Keratinocyte (primary cell): Measurements from ENCODE around the gene DSCAML1.
A peak's percentile ranks its signal among the peaks of the same experiment; 100 is the strongest.

Experiments
- EZH2 ChIP-seq: IDR thresholded peaks from one replicate; pipeline ENCODE4 v1.6.1; 2012; ENCODE audit warnings: inconsistent platforms, mild to moderate bottlenecking, low read length, moderate library complexity
- TF ChIP-seq, protein P1 (sequence below), 3 experiments: IDR thresholded peaks in 1 of 3; conservative IDR thresholded peaks in 1 of 3; optimal IDR thresholded peaks in 1 of 3; 2 replicates in 2 of 3; 3 replicates in 1 of 3; pipeline versions ENCODE3 to v1.5.1; 2011; ENCODE audit warnings: low read length in 3 of 3, mild to moderate bottlenecking in 3 of 3, moderate library complexity in 2 of 3, control low read depth in 1 of 3, inconsistent platforms in 1 of 3; ENCODE audit not compliant: insufficient read depth in 2 of 3; ENCODE audit errors: extremely low read depth in 1 of 3

DNA sequence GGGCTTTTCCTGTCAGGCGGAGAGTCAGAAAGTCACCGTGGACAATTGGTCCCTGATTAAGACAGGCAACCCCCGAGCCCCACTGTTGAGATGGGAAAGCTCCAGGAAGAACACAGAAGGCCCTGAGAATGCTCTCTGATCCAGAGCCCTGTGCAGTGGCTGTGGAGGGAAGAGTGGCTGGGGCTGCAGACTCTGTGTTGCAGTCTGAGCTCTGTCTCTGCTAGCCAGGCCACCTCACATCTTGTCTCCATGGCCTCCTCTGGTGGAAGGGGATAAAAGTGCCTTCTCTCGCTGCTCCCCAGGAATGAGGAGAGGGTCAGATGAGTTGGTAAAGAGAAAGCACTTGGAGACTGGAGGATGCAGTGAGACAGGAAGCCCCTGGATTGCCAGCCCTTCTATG lies 328.1 kb downstream of the DSCAML1 start:
- TF ChIP-seq, protein P1, sequence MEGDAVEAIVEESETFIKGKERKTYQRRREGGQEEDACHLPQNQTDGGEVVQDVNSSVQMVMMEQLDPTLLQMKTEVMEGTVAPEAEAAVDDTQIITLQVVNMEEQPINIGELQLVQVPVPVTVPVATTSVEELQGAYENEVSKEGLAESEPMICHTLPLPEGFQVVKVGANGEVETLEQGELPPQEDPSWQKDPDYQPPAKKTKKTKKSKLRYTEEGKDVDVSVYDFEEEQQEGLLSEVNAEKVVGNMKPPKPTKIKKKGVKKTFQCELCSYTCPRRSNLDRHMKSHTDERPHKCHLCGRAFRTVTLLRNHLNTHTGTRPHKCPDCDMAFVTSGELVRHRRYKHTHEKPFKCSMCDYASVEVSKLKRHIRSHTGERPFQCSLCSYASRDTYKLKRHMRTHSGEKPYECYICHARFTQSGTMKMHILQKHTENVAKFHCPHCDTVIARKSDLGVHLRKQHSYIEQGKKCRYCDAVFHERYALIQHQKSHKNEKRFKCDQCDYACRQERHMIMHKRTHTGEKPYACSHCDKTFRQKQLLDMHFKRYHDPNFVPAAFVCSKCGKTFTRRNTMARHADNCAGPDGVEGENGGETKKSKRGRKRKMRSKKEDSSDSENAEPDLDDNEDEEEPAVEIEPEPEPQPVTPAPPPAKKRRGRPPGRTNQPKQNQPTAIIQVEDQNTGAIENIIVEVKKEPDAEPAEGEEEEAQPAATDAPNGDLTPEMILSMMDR (optimal IDR thresholded peaks at IDR 0.05 in 1 of 3, IDR thresholded peaks at IDR 0.05 in 1 of 3, conservative IDR thresholded peaks at IDR 0.05 in 1 of 3; ENCODE audit: extremely low read depth in 1 of 3, insufficient read depth in 2 of 3, low read length in 3 of 3): peak in 1 of 3 experiments; percentile 27
- TF ChIP-seq EZH2: no peak
